Measurements from ENCODE around the gene CALB2.
"Not testable (repeated sequence)": the region's sequence is repeated elsewhere in the genome, so short reads cannot be mapped to it uniquely, and the experiment has no call there.

The CALB2 gene

DNA sequence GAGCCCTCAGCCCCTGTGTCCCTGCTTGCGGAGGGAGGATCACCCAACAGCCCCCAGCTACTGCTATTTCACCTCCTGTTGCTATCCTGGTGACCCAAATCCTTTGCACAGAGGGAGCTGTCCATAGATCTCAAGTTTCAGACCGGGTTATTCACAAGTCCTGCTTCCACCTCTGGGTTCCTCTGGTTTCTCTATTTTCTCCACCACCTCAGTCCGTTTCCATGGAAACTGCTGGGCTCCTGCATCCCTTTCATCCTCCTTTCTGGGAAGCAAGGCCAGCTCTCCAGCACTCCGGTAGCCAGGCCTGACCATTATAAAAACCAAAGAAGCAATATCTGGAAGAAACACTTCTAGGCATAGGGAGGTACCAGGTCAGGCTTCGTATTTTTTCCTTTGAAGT, 4.8 kb upstream of the CALB2 start:
- no peak for DNase-seq

DNA sequence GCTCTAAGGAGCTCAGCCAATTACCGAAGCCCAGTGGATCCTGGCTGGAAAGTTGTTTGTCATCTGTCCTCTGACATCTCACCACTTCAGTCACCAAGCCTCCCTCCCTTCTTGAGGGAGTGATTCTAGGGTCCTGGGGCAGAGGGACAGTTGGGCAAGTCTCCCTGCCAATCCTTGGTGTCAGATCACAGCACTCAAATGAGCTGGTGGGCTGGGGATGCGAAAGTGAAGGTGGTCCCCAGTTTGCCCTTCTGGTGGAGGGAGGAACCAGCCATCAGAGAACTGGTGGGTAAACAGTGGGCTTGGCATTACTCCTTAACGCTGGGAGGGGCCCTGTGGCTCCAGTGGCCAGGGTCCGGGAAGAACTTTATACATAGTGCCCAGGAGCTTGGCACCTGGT, 4.4 kb upstream of the CALB2 start:
- DNase-seq = no peak

DNA sequence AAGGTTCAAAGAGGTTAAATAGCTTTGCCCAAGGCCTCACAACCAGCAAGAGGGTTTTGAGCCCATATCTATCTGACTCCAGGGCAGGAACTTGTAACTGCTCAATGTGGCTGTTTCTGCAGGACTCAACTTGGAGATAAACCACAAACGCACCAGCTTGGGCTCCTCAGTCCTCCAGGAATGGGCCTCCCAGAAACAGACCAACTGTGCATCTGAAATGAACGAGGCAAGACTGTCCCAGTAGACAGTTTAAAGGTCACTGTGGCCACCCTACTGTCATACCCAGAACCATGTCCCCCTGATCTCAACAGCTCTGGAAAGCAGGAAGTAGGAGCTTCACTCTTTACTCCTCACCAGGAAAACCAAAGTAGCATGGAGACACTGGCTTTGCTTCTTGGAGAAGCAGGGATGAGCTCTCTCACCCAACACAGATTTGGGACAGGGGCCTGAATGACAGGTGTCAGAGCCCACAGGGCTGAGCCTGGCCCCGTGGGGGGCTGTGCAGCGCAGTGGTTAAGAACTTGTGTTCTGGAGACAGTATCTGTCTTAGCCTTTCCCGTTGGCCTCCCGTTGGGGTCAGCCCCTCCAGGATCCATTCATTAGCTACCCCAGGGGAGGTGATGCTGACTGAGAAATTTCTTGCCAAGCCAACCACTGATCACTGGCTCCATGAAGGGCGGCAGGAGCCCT, 2.3 kb upstream of the CALB2 start:
- no peak for DNase-seq

DNA sequence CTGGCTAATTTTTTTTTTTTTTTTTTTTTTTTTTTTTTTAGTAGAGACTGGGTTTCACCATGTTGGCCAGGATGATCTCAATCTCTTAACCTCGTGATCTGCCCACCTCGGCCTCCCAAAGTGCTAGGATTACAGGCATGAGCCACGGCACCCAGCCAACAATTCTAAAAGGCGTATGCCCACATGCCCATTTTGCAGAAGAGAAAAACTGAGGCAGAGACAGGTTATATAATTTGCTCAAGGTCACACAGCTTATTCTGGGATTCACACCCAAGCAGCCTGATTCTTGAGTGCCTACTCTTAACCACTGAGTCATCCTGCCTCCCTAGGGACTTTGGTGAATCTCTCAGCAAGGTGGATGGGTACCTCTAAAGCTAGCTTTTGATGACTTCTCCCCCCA, 1.6 kb upstream of the CALB2 start:
- DNase-seq = not testable (repeated sequence)

DNA sequence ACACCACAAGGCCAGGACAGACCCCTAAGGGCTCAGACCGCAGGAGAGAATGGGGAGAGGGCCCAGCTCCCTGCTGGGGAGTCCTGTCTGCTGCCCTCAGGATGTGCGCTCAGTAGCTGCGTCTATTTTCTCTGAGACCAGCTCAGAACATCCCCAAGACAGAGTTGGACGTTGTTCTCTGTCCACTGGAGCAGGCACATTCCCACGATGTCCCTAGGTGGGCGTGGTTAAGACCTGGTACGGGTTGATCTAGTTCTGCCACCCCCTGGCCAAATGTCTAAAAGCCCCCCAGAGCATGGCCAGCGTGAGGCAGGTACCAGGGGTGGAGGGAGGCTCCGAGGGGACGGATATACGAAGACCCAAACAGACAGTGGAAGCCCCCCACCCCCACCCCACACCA, 842 bp upstream of the CALB2 start:
- DNase-seq = no peak

DNA sequence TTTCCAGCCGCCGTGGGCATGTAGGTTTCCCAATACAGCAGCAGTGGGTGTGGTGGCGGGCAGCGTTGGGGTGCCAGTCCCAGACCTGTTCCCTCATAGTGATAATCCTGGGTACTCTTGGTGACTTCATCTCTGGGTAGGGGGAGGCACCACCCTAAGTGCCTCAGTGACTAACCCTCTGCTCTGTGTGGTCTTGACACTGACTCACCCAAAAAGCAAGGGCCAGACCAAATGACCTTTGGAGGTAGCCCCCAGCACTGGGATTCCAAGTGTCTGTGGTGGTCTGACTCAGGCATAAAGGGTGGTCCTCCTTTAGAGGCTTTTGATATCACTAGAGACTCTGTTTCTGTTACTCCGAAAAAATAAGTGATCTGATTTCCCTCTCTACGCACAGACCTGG, 908 bp downstream of the CALB2 start:
- no peak for DNase-seq

DNA sequence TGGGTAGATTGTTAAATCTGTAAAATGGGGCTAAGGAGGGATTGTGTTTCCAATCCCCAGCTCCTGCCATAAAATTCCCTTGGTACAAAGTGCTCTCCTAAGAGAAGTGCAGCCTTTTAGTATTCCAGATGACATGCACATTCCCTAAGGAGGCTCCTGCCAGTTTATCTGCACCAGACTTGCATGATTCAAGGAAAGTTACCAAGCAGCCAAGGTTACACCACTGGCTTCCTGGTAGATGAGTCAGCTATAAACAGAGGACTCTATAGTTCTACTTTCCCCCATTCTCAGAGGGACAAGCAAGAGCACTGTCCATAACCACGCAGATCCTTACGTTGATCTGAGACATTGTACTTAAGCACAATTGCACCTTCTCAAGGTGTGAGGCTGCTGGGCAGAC, 1.9 kb downstream of the CALB2 start:
- no peak for DNase-seq

DNA sequence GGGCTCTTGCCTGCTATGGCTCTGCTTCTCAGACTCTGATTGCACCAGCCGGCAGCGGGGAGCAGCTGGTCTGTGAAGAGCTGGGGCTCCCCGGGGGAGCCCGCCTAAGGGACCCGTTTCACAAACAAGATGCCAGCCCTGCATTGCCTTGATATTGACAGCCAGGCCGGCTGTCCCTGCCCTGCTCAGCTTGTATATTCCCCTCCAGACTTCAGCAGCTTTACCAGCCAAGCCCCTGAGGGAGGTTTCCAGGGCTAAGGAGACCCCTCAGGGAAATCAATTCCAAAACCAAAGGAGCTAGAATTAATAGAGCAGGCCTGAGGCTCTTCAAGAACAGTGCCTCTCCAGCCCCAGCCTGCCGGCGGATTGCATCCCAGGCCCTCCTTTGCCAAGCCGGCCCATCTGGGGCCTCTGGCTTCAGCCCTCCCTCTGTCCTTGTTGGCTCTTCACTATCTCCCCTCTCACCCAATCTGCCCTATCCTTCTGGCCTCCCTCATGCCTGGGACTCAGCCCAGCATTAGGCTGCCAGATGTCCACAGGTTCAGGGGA, 5.7 kb downstream of the CALB2 start:
- DNase-seq = no peak

DNA sequence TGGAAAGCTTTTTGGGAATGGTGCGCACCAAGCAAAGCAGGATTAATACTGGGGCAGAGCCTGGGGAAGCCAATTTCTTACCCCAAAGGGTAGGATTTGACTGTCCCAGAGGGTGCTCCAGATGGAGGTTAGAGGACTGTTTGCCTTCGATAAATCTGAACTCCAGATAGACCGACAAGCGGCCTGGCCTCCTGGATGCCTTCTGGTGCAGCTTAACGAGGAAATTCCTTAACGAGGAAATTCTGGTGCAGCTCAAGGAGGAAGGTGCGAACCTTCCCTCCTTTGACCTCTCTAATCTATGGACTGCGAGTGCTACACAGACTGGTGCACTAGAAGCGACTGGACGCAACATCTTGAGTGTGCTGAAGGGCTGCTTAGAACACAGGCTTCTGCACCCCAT, 6.5 kb downstream of the CALB2 start:
- no peak for DNase-seq

DNA sequence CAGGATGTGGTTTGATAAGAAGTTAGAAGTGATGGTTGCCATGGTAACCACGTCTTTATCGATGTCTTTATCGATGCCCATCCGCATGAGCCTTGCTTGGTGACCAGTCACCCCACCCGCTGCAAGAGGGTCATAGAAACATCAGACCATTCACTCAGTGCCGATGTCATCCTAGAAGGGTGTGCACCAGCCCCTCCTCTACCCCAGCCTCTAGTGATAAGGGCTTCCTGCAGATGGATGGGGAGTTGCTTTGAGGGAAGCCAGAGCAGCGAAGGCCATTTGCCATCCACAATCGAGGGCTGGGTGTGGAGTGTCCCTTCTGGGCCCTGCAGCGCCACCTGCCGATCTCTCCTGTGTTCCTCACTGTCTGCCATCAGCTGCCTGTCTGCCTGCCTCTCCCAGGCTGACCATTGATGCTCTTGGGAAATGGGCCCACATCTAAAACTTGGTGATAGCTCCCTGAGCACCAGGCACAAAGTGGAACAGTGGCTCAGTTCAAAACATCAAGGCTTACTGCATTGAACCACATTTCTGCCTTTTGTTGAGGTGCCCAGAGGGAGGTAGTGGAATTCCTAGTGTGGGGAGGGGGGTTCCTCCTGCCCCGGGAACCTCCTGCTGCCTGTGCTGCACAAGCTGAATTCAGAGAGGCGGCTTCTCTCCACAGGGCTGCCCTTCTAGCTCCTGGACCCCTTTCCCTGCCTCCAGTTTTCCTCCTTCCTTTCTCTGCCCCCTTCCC, 8.9 kb downstream of the CALB2 start:
- no peak for DNase-seq

DNA sequence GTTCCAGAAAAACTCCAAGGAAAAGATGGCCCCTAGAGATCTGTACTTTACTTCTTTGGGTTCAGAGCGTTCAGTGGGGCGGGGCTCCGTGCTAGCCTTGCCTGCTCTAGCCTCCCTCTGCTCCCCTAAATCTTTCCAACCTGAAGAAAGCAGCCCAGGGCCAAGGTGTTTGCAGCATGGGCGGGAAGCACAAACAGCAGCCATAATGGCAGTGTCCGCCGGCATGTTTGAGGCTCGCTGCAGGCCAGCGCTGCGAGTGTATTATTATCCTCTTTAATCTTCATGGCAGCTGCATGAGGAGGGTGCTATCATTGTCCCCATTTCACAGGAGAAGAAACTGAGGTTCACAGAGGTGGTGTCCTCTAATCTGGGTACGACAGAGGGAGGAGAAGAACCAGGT, 10.4 kb downstream of the CALB2 start:
- DNase-seq = no peak

DNA sequence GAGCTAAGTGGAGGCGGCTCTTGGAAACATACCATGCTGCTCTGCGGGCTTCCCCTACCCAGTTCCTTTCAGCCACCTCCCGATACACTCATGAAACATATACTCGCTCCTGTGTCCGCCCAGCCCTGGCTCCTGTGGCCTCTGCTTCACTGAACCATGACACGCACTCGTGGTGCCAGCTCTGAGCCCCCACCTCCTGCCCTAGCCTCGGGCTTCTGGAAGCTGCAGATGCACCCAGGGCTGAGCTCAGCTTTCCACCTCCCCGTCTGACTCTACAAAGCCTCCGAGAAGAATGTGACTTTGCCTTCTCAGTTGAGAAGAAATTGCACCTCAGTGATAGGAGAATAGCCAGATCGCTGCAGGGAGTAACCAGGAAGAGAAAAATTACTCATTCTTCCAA, 11.0 kb downstream of the CALB2 start:
- no peak for DNase-seq

DNA sequence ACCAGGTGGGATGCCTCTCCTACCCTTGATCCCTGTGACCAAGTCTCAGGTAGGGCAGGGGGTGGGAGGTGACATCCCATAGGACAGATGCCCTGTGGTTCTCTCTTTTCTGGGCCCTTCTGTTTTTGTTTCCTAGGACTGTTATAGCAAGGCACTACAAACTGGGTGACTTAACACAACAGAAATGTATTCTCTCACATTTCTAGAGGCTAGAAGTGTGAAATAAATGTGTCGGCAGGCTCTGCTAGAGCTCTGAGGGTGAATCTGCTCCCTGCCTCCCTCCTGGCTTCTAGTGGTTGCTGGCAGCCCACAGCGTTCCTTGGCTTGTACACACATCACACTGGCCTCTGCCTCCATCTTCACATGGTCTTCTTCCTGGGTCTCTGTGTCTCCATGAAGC, 12.7 kb downstream of the CALB2 start:
- DNase-seq = no peak

DNA sequence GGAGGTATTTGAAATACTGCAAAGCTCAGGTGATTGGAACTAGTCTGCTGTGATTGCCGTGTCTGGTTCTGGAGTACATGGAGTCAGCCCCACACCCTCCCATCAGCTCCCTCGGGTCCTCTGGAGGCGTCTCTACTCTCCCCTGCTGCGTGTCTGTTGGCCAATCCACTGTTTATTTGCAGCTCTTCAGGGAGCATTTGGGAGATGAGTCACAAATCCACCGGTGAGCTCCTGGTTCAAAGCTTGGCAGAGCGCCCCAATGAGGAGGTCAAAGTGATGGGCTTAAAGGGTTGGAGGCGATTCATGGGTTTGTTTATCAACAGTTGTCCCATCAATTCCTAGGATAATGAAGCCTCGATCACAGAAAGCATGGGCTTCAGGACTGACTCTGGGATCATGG, 14.6 kb downstream of the CALB2 start:
- no peak for DNase-seq

DNA sequence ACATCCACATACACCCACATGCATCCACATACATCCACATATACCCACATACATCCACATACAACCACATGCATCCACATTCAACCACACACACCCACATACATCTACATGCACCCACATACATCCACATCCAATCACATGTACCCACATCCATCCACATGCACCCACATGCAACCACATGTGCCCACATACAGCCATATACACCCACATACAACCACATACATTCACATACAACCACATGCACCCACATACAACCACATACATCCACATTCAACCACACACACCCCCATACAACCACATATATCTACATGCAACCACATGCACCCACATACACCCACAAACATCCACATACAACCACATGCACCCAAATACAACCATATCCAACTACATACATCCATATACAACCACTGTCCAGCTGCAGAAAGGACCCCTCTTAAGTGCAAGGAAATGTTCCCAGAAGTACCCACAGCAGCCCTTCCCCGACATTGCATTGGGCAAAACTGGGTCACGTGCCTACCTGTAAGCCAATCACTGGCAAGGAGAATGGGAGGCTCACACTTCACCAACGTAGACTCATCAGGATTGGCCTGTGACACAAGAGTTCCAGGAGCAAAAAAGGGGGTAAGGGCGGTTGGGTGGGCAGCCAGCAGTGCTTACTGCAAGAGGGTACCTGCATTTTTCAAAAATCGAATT, 18.1 kb downstream of the CALB2 start:
- DNase-seq = no peak

DNA sequence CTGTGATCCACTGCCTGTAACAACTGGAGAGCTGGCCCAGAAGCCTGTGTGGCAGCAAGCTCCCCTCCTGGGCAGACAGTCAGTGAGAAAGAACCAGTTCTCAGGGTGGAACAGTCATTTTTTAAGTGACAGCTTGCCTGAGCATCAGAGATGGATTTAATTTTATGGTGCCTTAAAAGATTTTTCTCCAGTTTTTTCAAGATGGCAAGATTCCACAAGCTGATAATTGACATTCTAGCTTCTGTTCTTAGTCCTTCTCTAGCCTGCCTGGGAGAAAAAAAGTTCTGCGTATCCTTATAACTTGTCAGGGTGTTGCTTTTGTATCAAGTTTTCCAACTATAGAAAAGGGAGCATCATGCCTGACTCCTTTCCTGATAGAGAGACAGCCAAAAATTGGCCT, 21.2 kb downstream of the CALB2 start:
- no peak for DNase-seq

DNA sequence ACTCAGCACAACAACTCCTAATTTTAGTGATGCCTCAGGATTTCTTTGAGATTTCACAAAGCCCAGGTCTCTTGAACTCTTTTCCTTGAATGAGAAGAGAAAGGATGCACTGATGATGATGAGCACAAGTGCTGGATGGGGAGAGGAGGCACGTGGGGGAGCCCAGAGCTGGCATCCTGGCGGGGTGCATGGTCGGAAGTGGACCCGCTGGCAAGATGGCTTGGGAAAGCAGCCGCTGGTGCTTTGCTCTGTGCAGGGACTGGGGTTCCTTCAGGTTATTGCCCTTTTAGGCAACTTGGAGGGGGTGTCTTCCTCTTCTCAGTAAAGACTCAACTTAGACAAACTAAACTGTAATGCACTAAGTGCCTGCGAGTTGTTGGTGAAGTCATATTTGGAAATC, 22.3 kb downstream of the CALB2 start:
- no peak for DNase-seq

DNA sequence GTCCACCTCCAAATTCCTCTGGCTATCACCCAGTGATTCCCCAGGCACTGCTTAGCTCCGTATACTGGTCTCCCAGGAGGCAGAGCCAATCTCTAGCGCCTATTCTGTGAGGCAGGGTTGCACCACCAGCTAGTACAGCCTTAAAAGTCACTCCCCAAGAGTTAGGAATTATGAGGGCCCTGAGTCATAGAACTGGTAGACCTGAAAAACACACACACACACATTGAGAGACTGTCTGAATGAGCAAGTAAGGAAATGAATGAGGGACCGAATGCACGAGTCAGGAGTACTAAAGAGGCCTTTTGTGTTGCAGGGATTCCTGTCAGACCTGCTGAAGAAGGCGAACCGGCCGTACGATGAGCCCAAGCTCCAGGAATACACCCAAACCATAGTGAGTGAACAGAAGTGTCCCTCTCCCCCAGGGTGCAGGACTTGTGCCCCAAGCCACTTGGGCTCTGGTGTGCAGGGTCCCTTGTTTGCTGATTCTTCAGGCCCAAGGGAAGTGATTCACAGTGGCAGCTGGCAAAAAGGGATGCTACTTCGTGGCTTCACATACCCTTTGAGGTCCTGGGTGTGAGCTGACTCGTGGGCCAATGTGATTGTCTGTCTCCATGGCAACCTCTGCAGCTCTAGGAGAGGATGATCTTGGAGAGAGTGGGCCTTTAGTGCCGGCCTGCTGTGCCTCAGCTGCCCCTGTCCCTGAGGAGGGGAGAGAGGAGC, 24.7 kb downstream of the CALB2 start:
- no peak for DNase-seq

DNA sequence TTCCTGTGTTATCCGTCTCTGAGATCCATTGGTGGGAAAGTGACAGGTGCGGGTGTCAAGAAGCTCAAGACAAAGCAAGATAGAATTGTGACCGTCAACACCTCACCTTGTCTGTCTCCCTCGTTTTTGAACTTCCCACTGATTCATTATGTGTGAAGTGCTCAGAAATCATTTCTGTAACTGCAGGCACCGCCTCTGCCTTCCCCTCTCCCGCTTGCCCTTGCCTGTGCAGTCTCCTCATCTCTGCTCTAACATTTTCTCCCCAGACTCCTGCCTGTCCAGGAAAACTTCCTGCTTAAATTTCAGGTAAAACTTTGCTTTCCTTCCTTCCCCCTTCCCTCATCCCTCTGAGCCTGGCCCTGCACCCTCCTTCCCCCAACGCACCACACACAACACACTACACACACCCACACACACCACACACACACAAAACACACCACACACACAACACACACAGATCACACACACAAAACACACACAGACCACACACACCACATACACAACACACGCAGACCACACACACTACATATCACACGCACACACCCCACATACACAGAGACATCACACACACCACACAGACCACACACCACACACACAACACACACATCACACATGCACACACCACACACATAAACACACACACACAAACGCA, 25.7 kb downstream of the CALB2 start:
- DNase-seq = no peak

DNA sequence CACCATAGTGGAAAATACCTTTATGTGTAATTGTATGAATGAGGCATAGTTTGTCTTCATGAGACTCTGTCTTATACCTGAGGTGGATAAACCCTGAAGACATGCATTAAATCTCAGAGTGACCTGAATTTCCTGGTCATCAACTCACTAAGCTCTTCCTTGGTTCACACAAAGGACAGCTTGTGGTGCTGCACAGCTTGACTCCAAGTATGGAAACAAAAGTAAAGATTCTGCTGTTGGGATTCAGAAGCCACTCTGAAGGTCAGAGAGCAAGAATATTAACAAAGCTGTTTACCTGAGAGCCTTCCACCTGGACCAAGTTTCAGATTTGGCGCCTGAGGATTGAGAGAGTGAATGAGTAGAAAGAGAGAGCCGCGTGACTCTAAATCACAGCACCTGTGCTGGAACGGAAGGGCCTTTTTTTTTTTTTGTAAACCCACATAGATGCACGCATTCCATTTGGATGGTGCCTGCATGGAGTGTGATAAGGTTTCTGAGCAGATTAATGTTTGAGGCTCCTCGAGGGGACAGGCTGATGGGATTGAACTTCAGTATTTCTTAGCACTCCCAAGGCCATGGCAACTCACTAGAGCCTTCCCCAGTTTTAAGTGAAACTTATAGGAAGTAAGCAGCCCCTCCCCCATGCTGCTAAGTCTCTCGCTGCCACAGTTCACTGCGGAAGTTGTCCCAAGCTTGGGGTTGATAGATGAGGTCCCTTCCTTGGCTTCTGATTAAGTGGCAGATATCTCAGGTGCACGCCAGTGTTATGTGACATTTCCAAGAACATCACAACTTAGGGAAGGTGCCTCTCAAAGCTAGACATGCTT, 28.7 kb downstream of the CALB2 start:
- DNase-seq = no peak

DNA sequence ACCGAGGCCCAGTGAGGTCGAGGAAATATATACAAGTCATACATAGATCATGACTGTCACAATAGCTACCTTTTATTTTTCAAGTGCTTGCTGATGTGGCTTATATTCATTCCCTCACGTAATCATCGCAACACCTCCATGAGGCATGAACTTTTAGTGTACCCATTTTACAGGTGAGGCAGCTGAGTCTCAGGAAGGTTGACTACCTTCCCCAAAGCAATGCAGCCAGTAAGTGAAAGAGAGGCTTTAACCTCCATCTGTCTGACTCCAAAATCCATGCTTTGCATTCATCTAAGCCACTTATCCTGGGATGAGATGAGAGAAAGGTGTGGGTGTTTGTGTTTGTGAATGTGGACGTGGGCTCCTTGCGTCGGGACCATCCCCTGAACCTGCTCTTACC, 30.8 kb downstream of the CALB2 start:
- no peak for DNase-seq

DNA sequence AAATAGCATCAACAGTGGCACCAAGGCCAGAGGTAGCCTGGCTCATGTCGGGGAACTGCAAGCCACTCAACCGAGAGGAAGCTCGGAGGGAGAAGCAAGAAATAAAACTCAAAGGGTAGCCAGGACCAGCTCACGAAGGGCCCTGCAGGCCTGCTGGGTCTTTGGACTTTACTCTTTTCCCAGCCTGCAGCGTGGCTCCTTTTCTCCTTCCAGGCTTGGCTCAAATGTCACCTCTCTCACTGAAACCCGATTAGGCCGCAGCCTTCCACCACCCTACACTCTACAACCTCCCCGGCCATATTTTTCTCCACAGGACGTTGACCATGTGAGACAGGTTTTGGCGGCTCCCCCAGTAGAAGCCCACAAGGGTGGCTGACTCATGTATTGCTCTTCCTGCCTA, 38.1 kb downstream of the CALB2 start:
- no peak for DNase-seq
